HG02588 (cell line): ENCODE measurements around the gene SHISA7.
A peak's percentile ranks its signal among the peaks of the same experiment; 100 is the strongest.

Experiments used
- ATAC-seq: cut with Tn5 transposase; IDR thresholded peaks from one replicate; pipeline ENCODE4 v1.9.1; 2021; ENCODE audit warnings: mild to moderate bottlenecking, moderate library complexity; ENCODE audit not compliant: unreplicated experiment

Gene SHISA7

DNA sequence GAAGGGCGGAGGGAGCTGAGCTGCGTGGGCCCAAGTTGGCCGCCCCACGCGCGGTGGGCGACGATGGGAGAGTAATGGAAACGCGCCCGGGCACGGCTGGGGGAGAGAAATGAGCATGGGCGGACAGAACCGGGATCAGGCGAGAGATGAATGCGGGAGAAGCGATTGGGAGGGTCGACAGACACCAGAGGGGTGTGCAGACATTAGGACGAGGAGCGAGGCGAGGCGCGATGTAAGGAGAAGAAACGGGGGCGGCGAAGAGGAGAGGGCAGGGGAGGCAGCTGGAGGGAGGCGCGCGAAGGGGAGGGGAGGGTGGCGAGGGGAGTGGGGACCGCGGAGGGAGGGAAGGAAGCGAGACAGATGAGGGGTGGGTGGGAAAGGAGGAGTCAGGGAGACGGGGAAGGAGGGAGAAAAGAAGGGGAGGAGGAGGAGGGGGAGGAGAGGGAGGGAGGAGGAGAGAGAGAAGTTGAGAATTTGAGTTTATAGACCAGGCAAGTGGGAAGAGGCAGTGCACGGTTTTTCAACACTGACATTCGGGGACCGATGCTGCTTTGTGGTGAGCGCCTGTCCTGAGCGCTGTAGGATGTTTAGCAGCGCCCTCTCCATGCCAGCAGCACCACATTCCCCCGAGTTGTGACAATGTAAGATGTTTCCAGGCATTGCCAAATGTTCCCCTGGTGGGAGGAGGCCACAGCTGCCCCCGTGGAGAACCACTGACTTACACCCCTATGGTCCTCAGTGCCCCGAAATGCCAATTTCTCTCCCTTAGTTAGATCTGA lies at the start of gene SHISA7:
TSS of gene SHISA7 (minus strand) at position 256 of the 779 bp plus-strand sequence. CDS start 437 bp downstream, outside the sequence.
- ATAC-seq = no peak

DNA sequence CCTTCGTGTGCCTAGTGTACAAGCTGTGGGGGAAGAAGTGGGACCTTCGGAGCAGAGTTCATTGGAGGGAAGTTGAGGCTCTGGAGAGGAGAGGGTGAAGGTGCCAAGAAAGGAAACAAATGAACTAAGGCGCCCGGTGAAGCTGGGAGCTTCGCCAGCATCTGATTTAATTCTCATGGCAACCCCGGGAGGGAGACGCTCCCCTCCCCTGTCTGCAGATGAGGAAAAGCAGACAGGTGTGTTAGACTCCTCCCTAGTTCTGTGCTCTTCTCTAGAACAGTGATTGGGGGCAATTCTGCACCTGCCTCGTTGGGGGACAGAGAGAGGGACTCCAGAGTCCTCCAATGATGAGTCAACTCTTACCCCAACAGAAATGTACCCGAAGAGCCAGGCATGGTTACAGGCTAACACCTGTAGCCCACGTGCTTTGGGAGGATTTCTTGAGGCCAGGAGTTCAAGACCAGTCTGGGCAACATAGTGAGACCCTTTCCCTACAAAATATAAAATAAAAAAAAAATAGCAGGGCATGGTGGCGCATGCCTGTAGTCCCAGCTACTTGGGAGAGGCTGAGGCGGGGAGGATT lies 49.4 kb upstream of the SHISA7 start:
- no peak for ATAC-seq

DNA sequence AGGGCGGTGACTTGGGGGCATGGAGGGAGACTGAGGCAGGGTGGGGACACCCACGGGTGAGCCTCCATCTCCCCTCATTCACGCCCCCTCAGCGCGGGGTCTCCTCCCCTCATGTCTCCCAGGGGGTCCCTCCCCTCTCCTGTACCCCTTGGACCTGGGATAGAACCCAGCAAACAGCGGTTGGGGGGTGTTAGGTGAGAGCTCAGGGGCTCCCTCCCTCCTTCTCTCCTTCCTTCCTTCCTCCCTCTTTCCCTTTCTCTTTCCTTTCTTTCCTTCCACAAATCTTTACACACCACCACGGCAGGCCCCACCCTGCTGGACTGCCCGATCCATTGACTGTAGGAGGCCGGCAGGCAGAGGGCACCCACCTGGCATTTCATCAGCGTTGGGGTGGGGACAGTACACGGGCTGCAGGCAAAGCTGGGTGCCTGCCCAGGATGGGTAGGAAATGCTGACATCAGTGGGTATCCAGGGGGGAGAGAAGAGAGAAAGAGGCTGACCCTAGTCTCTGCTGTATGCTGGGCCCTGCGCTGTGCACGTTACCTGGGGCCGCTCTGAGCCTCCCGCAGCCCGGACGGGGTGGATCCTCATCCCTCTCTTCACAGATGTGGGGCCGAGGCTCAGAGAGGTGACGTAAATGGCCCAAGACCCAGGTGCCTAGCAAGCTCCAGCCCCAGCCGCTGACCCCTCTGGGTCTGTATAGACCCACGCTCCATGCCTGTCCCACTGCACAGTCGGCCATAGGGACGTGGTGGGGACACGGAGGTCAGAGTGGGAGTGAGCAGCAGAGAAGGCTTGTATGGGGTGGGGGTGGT lies 48.7 kb upstream of the SHISA7 start:
- ATAC-seq = no peak

DNA sequence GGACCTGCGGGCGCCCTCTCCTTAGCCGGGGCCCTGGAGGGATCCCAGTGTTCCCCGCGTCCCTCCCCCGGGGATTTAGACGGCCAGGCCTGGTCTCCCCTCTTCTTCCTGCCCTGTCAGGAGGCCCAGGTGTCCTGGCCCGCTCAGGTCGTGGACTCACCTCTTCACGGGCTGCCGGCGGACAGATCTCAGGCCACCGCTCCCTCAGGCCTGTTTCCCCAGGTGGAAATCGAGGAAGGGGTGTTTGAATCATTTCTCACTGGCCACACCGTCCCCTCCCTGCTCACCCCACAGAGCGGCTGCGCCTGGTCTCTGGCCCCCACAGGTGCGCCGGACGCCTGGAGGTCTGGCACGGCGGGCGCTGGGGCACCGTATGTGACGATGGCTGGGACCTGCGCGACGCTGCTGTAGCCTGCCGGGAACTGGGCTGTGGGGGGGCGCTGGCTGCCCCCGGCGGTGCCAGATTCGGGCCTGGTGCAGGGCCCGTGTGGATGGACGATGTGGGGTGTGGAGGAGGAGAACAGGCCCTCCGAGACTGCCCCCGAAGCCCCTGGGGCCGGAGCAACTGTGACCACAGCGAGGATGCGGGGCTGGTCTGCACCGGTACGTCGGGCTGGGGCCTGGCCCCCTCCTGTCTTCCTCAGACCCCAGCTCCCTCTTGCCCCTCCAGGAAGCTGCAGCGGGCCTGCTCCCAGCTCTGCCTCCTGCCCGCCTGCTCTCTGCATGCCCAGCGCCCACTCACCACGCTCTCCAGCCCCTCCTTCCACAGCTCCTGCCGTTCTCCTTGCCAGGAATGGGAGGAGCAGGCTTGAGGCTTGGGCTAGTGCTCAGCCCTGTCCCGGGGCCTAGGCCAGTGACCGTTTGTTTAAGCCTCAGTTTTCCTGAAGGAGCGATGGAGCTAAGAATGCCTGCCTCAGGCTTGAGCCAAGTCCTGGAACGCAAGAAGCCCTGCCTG lies 47.7 kb upstream of the SHISA7 start:
- no peak for ATAC-seq

DNA sequence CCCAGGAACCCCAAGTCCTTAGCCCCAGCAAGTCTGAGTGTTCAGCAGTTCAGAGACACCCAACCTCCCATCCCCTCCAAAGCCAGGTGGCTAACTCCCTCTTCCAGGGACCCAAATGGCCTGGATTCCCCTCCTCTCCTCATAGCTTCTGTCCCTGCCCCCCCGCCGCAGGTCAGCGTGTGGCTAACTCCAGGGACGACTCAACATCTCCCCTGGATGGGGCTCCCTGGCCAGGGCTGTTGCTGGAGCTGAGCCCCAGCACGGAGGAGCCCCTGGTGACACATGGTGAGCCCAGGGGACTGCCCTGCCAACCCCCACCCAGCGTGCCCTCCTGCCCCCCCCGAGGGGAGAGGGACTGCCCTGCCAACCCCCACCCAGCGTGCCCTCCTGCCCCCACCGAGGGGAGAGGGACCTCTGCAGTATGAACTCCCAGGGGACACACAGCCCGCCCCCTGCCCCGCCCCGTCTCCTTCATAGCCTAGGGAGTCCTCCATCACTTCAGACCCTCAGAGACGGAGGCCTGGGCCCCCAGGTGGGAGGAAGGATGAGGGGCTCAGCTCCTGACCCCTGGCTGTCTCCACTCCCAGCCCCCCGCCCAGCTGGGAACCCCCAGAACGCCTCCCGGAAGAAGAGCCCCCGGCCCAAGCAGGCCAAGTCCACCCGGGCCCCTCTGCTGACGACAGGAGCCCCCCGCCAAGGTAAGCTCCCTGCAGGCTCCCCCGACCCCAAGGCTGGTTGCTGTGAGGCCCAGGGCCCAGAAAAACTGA lies 46.8 kb upstream of the SHISA7 start:
- ATAC-seq = no peak

DNA sequence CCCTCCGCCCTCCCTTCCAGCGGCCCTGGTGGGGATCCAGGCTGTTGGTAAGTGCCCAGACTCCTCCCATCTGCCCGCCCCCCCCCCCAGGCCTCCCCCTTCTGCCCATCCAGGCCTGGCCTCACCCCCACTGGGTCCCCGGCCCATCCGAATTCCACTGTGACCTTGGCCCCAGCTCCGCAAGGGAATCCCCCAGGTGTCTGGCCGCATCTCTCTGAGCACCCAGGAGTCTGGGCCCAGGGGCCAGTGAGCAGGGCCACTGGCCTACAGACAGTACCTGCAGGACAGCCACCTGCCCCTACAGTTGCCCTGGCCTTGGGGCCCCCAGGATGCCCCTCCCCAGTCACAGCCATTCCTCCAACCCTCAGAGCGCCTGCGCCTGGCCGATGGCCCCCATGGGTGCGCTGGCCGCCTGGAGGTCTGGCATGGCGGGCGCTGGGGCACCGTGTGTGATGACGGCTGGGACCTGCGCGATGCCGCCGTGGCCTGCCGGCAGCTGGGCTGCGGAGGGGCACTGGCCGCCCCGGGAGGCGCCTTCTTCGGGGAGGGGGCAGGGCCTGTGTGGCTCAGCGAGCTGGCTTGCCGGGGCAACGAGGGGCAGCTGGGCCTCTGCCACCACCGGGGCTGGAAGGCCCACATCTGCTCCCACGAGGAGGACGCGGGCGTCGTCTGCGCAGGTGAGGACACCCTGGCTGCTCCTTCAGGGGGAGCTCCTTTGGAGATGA lies 46.0 kb upstream of the SHISA7 start:
- no peak for ATAC-seq

DNA sequence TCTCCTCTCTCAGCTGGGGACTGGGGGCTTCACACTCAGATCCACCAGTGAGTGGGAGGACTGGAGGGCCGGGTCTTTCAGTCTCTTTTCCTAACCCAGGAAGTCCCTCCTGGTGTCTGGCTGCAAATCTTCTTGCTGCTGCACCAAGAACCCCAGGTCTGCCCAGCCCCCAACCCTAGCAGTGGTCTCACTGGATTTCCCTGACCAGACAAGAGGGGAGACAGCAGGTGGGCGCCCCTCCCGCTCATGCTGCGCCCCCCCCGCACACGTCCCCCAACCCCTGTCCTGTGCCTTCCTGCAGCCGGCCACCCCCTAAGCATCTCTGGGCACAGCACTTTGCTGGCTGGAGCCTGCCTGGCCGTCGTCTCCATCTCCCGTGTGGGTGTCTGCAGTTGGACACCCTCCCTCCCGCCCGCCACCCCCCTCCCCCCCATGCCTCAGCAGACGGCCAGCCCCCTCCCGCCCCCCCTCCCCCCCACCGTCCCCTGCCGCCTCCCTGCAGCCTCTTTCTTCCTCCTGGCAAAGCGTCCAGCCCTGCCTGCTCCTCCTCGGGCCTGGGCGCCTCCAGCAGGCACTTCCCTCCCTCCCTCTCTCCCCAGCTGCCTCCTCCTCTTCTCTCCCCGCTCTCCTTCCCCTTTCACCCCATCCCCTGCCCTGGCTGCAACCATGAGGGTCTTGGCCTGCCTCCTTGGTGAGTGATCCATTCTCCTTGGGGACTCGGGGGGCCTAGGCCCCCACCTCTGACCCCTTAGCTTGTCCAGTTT lies 45.0 kb upstream of the SHISA7 start, which contains the start of gene SSC5D:
TSS of gene SSC5D (plus strand) at position 513 of the 764 bp plus-strand sequence. CDS start at position 667, 154 bp downstream.
- no peak for ATAC-seq

DNA sequence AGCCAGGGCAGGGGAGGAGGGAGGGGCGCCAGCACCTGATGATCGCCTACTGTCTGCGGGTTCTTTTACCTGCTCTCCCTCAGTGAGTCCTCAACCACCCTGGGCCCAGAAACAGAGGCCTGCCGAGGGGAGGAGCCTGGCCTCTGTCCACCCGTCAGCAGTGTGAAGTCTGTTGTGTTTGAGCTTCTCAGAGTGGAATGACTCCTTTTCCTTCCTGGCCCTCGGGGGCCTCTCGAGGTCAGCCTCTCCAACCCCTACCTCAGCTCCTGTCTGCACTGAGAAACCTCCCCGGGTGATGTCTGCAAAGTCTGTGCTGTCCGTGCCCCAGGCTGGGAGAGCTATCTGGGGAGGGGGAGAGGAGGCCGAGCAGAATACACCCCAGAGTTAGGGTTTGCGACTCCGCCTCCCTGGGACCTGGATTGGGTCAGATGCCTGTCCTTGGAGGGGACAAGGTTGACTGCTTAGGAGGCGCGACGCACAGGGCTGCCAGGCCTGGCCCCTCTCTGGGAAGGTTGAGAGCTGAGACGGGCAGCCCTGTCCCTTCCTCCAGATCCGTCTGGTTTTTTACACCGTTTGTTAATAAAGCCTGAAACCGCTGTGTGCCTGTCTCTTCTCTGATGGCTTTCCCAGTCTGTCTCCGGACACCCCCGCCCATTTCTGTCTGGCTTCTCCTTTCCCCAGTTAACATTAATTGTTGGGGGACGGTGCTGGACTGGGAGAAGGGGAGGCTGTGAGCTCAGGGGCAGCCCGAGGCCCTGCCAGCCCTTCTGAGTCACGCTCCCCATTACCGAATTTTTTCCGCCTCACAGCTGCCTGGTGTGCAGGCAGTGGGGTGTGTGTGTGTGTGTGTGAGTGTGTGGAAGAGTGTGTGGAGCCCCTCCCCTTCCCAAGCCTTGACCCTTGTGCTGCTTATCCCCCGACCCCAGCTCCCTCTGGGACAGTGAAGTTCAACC lies 44.1 kb upstream of the SHISA7 start:
- ATAC-seq = no peak

DNA sequence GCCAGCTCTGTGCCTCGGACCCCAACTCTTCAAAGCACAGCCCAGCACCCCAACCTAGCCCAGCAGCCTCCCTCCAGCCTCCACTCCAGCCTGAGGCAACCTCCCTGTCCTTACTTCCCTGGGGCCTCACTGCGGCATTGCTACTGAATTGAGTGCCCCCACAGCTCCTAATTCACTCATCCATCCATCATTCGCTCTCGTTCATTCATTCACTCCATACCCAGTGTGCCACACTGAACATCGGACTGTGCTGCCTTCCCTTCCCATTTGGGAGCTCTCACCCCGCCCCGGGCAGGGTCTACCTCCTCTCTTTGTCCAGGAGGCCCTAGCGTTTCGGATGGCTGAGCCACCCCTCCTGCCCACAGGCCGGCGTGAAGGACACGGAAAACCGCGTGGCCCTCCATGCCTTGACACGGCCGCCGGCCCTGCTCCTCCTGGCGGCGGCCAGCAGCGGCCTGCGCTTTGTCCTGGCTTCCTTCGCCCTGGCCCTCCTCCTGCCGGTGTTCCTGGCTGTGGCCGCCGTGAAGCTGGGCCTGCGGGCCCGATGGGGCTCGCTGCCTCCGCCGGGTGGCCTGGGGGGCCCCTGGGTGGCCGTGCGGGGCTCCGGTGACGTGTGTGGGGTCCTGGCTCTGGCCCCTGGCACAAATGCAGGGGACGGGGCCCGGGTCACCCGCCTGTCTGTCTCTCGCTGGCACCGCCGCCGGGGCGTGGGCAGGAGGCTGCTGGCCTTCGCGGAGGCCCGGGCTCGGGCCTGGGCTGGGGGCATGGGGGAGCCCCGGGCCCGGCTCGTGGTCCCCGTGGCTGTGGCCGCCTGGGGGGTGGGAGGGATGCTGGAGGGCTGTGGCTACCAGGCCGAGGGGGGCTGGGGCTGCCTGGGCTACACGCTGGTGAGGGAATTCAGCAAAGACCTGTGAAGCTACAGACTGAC lies 43.2 kb upstream of the SHISA7 start:
- ATAC-seq = no peak

DNA sequence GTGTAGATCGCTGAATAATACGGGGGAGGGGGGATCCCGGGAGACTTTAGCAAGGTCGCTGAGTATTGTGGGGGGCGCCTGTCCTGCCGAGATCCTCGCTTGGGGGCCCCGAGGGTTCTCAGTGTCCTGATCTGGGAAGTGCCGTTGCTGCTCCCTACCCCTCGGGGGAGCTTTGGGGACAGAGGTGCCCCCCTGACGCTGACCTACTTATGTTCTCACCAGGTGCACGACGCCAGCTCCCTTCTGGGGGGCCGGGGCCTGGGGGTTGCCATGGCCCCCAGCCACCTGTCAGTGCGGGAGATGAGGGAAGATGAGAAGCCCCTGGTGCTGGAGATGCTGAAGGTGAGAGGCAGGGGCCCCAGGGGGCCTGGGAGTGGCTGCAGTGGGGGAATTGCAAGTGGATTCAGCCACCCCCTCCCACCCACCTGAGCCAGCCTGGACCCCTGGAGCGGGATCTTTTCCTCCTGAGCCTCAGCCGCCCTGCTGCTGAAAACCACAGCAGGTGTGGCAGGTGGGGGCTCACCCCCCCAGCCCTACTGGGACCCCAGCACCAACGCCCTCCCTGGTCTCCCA lies 42.4 kb upstream of the SHISA7 start:
- no peak for ATAC-seq

DNA sequence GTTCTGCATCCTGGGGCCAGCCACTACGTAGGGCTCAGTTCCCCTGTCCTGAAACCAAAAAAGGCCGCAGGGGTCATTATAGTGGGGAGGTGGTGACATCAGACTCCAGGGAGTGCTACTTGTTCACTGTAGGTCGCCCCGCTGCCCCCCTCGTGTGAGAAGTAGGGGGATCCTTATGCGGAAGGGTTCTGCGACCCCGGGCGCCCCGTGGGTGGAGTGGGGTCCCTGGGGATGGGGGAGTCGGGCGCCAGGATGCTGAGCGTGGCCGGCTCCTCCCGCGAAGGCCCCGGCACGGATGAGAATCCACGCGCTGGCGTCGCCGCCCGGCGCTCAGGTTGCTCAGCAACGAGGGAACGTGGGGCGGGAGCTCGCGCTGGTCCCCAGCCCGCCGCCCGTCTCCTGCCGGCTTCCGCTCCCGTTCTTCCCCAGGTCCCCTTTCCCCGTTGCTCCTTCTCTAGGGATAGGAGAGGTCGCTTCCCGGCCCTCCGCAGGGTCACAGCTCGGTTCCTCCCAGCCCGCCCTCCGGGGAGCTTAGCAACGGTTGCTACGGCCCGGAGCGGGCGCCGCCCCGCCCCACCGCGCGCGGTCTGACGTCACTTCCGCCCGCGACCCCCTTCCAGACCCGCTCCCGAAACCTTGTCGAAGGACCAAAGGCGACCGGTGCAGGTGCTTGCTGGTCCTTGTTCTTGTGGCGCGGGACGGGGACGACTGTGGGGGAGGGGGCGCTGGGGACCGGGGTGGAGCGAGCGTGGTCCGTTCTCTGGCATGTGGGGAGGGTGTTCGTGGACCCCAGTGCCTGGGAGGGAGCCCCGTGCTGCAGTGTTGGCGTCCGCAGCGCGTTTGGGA lies 41.7 kb upstream of the SHISA7 start, which contains the start of gene NAT14:
TSS of gene NAT14 (plus strand) at position 596 of the 846 bp plus-strand sequence. CDS start 521 bp downstream, outside the sequence.
- peak; percentile 52 for ATAC-seq

DNA sequence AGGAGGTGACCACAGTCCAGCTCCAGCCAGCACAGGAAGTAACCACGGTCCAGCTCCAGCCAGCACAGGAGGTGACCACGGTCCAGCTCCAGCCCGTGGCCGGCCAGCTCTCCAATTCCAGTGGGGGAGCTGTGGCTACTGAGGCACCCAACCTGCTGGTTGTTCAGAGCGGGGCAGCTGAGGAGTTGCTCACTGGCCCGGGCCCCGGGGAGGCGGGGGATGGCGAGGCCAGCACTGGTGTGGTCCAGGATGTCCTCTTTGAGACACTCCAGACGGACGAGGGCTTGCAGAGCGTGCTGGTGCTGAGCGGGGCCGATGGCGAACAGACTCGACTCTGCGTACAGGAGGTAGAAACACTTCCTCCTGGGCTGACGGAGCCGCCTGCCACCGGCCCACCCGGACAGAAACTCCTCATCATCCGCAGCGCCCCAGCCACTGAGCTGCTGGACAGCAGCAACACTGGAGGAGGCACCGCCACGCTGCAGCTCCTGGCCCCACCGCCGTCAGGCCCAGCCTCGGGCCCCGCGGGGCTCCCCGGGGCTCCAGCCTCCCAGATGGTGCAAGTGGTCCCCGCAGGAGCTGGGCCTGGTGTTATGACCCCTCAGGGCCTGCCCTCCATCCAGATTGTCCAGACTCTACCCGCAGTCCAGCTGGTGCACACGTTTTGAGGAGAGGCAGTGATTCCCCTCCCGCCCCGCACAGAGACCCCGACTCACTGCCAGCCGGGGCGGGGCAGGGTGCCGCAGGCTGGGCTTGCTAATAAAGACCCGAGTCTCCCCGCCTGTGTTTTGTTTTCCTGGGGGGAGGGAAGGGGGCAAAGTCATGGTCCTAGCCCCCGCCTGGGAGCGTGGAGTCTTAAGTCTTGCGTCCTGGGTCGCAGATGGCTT lies 40.8 kb upstream of the SHISA7 start:
- no peak for ATAC-seq

DNA sequence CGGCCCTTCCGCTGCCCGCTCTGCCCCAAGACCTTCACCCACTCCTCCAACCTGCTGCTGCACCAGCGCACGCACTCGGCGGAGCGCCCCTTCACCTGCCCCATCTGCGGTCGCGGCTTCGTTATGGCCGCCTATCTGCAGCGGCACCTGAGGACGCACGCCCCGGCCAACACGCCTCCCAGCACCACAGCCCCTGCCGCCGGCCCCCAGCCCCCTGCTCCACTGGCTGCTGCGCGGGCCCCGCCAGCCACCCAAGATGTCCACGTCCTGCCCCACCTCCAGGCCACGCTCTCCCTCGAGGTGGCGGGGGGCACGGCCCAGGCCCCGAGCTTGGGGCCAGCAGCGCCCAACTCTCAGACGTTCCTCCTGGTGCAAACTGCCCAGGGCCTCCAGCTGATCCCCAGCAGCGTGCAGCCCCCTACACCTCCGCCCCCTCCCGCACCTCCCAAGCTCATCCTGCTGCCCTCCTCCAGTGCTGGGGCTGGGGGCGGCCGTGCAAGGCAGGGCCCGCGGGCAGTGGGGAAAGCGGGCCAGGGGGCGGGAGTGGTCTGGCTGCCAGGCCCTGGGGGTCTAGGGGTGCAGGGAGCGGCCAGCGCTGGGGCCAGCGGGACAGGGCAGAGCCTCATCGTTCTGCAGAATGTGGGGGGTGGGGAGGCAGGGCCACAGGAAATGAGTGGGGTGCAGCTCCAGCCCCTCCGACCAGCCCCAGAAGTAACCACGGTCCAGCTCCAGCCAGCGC lies 40.0 kb upstream of the SHISA7 start:
- ATAC-seq = no peak
